ENCODE measurements around the gene BCLAF1. TPM values are rescaled to one million over a fixed set of nuclear protein-coding genes. Genes with fewer than 3 reads are reported as not detected.

The BCLAF1 gene
- total and polyA plus RNA-seq, 2 donors (not counting 3 experiments of a cell fraction or from before 2014, with no cell fraction given) = 23.4 to 151 TPM

DNA sequence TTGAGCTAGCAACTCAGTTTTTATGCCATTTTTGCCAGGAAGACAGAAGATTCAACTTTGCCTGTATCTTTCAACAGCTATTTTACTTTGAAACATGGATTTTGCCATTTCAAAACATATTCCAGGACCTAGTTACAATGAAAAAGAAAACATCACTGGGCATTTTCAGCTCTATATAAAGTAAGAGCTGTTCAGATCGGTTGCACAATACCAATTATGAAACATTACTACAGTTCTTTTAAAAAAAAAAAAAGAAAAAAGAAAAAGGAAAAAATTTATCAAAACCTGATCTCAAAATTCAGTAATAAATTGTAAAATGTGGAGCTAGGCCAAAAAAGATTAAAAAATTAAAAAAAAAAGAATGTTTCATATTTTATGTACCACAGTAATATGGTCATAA is 15.6 kb downstream of the BCLAF1 start:
- Histone ChIP-seq H3K27me3 (ENCODE audit: control insufficient read depth in 2 of 2, insufficient read depth in 2 of 2, low read length in 2 of 2) (no peaks in the 10 kb centered on the region), H3K27ac (ENCODE audit: insufficient read depth, low read depth, low read length) (no peak overlapping the region), H2AFZ (ENCODE audit: low read depth, low read length) (no peak overlapping the region), H3K4me3 (replicated peaks in 1 of 3; ENCODE audit: insufficient read depth in 1 of 3, low read depth in 1 of 3, low read length in 3 of 3) (no peak overlapping the region), H3K9me3 (replicated peaks; ENCODE audit: control insufficient read depth, insufficient read depth, low read length) (no peaks in the 10 kb centered on the region), H3K9me1 (replicated peaks; ENCODE audit: control insufficient read depth, extremely low read depth, insufficient read depth, low read length) (no peaks in the 10 kb centered on the region), H3K36me3 (ENCODE audit: control insufficient read depth in 2 of 2, extremely low read depth in 1 of 2, insufficient read depth in 2 of 2, low read length in 2 of 2) (peaks cover 4 to 43% of the 10 kb centered on the region in 2 experiments), H4K20me1 (replicated peaks; ENCODE audit: control insufficient read depth, extremely low read depth, insufficient read depth, low read length) (peaks cover 8% of the 10 kb centered on the region), H3K4me2 (ENCODE audit: insufficient read depth, low read length) (no peak overlapping the region), H3K4me1 (ENCODE audit: control insufficient read depth, extremely low read depth, insufficient read depth, low read length) (no peaks in the 10 kb centered on the region), H3K79me2 (ENCODE audit: control insufficient read depth, insufficient read depth, low read length) (peaks cover 57% of the 10 kb centered on the region), H3K9ac (replicated peaks; ENCODE audit: extremely low read depth, insufficient read depth, low read length) (no peak overlapping the region)
- POLR2A ChIA-PET = interaction anchor here (0.8 kb wide), 1 partner anchor 151 kb away, joined by 6 read pairs; no protein-coding TSS in a partner anchor
- intact Hi-C loops (cut with micrococcal nuclease) (no loop called here), dilution Hi-C loops (cut with MboI; ENCODE audit: extremely low pct_ligation_motif_present, low sequenced_read_pairs) (no loop called here)
- TF ChIP-seq FOS (IDR thresholded peaks at IDR 0.05; ENCODE audit: borderline replicate concordance, insufficient read depth, low read length) (no peak), MYC (IDR thresholded peaks at IDR 0.05; ENCODE audit: low read depth, low read length) (no peak)
- CTCF ChIA-PET = interaction anchor here (0.9 to 1.8 kb wide), 6 partner anchors 8 to 48 kb away, joined by 3 to 7 read pairs (median 4); no protein-coding TSS in a partner anchor
- no peak for DNase-seq (ENCODE audit: low read depth, low spot score)
- no peak for FAIRE-seq
- BruUV-seq (replicated peaks) = no TSS peak

DNA sequence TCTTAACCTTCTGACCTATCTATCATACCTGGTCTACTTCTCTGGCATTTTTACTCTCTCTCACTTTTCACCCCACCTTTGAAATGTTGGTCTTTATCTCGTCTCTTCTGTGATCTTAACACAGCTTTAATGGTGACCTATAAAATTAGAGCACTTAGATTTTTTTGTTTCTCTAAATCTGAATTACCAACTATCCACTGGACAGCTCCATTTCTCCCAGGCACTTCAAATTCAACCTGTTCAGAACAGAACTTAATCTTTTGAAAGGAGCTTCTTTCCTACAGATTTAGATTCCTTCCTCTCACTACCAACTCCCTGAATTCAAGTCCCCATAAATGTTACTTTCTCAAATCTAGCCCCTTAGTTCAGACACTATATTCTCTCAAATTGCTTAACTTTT is 24.5 kb downstream of the BCLAF1 start:
- intact Hi-C loops (cut with micrococcal nuclease) = no loop called here
- no peak for FAIRE-seq
- dilution Hi-C loops (cut with MboI; ENCODE audit: extremely low pct_ligation_motif_present, low sequenced_read_pairs) = no loop called here
- Histone ChIP-seq H4K20me1 (replicated peaks; ENCODE audit: control insufficient read depth, extremely low read depth, insufficient read depth, low read length) (peaks cover 8% of the 10 kb centered on the region), H3K9ac (replicated peaks; ENCODE audit: extremely low read depth, insufficient read depth, low read length) (no peak overlapping the region), H3K9me1 (replicated peaks; ENCODE audit: control insufficient read depth, extremely low read depth, insufficient read depth, low read length) (no peaks in the 10 kb centered on the region), H3K4me2 (ENCODE audit: insufficient read depth, low read length) (no peak overlapping the region), H3K27me3 (ENCODE audit: control insufficient read depth in 2 of 2, insufficient read depth in 2 of 2, low read length in 2 of 2) (no peaks in the 10 kb centered on the region), H3K4me1 (ENCODE audit: control insufficient read depth, extremely low read depth, insufficient read depth, low read length) (no peaks in the 10 kb centered on the region), H3K4me3 (replicated peaks in 1 of 3; ENCODE audit: insufficient read depth in 1 of 3, low read depth in 1 of 3, low read length in 3 of 3) (no peak overlapping the region), H3K9me3 (replicated peaks; ENCODE audit: control insufficient read depth, insufficient read depth, low read length) (no peaks in the 10 kb centered on the region), H3K36me3 (ENCODE audit: control insufficient read depth in 2 of 2, extremely low read depth in 1 of 2, insufficient read depth in 2 of 2, low read length in 2 of 2) (peaks cover 3 to 50% of the 10 kb centered on the region in 2 experiments), H3K27ac (ENCODE audit: insufficient read depth, low read depth, low read length) (no peak overlapping the region), H2AFZ (ENCODE audit: low read depth, low read length) (no peak overlapping the region), H3K79me2 (ENCODE audit: control insufficient read depth, insufficient read depth, low read length) (peaks cover 59% of the 10 kb centered on the region)
- no TSS peak for BruUV-seq (replicated peaks)
- TF ChIP-seq POLR2AphosphoS5 (IDR thresholded peaks at IDR 0.05; ENCODE audit: insufficient read depth, low read depth, low read length) = no peak
- no peak for TF ChIP-seq GATA2 (IDR thresholded peaks at IDR 0.05; ENCODE audit: insufficient read depth, insufficient read length, low read depth, low read length)
- no peak for TF ChIP-seq MYC (IDR thresholded peaks at IDR 0.05; ENCODE audit: low read depth, low read length)
- TF ChIP-seq POLR2A (IDR thresholded peaks at IDR 0.05; ENCODE audit: low read depth, low read length) = no peak
- TF ChIP-seq, protein P1, sequence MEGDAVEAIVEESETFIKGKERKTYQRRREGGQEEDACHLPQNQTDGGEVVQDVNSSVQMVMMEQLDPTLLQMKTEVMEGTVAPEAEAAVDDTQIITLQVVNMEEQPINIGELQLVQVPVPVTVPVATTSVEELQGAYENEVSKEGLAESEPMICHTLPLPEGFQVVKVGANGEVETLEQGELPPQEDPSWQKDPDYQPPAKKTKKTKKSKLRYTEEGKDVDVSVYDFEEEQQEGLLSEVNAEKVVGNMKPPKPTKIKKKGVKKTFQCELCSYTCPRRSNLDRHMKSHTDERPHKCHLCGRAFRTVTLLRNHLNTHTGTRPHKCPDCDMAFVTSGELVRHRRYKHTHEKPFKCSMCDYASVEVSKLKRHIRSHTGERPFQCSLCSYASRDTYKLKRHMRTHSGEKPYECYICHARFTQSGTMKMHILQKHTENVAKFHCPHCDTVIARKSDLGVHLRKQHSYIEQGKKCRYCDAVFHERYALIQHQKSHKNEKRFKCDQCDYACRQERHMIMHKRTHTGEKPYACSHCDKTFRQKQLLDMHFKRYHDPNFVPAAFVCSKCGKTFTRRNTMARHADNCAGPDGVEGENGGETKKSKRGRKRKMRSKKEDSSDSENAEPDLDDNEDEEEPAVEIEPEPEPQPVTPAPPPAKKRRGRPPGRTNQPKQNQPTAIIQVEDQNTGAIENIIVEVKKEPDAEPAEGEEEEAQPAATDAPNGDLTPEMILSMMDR (IDR thresholded peaks at IDR 0.05; ENCODE audit: extremely low read depth in 1 of 2, insufficient read depth in 1 of 2, low read depth in 1 of 2, low read length in 2 of 2) = no peak
- no peak for TF ChIP-seq FOS (IDR thresholded peaks at IDR 0.05; ENCODE audit: borderline replicate concordance, insufficient read depth, low read length)
- TF ChIP-seq, protein P2, sequence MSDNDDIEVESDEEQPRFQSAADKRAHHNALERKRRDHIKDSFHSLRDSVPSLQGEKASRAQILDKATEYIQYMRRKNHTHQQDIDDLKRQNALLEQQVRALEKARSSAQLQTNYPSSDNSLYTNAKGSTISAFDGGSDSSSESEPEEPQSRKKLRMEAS (IDR thresholded peaks at IDR 0.05; ENCODE audit: insufficient read depth, insufficient read length) = no peak
- TF ChIP-seq JUN (IDR thresholded peaks at IDR 0.05; ENCODE audit: borderline replicate concordance, insufficient read depth, insufficient read length, low read depth) = no peak
- TF ChIP-seq EZH2 (IDR thresholded peaks at IDR 0.05; ENCODE audit: borderline replicate concordance, low read depth, low read length, severe bottlenecking) = no peak
- DNase-seq (ENCODE audit: low read depth, low spot score) = no peak
- POLR2A ChIA-PET = no interaction called here
- CTCF ChIA-PET = interaction anchor here (0.7 kb wide), 1 partner anchor 15 kb away, joined by 3 read pairs; the partner anchor contains the start of gene MTFR2

All from endothelial cell of umbilical vein (primary cell).